GM21529 (cell line): ENCODE data around the gene ASB7.
"Not testable (repeated sequence)": the region's sequence is repeated elsewhere in the genome, so short reads cannot be mapped to it uniquely, and the experiment has no call there.

Source experiments
- ATAC-seq: cut with Tn5 transposase; IDR thresholded peaks from one replicate; pipeline ENCODE4 v1.9.1; 2021; ENCODE audit not compliant: unreplicated experiment

Gene ASB7

DNA sequence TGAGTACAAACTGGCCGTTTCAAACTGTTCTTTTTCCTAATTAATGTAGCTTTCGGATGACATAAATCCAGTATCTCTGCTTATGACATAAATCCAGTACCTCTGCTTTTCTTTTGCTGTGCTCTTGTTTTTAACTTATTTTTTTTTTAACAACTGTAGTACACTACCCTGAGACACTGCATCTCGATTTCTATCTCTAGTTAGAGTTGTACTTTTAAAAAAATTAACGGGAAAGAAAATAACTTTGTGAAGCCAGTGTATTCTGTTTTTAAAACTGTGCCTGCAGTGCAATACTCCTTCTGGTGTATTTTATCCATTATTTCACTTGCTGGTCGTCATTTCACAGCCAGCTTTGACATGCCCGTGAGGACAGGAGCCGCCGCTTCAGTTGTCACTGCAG lies 46.6 kb downstream of the ASB7 start:
- ATAC-seq, result no peak

DNA sequence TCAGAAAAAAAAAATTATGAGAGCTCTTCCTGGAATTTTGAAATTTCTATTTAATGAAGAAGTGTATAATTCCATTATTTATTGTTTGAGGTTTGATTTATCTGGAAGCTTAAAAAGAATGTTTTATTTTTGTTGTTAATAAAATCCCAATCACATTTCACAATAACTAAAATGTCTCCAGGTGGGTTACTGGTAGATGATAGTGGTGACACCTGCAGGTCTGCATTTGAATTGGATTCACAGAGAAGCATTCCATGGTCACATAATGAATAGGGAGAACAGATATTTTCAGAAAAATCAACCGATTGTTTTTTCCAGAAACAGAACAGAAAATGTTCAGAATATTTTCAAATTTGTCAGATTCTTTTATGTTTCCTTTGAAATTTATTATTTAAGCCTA lies 48.3 kb downstream of the ASB7 start:
- no peak for ATAC-seq

DNA sequence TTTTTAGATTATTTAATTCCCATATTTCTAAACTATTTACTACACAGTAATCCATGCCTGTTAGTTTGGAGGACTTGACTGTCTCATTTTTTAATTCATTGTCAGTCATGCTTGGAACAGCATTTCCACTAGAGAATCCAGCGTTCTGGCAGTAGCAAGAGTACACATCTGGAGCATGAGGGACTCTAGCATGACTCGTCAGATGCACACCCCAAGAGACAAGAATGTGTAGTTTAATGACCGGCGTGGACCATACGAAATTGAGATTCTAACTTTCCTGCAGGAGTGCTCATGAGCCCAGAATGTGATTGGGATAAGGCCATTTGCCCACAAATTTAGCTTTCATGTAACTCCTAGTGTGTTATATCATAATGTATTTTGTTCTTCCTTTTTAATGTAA lies 48.9 kb downstream of the ASB7 start:
- no peak for ATAC-seq

DNA sequence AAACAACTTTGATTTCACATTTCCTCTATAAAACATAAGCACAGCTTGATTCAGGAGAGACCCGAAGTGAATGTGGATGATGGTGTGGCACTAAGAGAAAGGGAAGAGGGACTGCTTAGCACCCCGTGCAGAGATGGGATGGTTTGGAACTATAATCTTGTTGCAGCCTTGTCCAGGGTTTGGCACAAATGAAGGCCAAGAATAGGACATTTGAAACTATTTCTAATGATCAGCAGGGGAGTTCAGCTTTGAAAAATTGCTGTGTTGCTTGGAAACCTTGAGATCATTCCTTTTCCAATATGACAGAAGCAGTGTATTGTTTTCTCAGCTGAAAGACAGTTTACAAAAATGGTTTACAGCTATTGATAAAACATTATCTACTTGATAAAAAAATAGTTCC lies 49.7 kb downstream of the ASB7 start:
- no peak for ATAC-seq

DNA sequence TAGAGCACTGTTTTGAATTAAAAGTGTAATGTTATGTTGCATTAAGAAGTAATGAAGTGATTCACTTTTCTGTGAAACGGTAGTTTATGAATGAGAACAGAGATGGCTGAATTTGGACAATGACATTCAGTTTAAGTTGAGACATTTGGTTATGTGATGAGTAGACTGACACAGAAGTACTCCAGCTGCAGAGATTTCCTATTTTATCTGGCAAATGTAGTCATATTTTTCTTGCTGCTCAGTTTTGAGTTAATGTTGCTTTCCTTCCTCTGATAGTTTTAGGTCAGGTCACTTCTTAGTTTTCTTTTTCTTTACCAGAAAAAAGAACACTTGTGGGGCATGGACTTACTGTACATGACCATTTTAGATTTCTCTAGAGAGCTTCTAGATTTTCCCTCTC lies 51.2 kb downstream of the ASB7 start:
- no peak for ATAC-seq

DNA sequence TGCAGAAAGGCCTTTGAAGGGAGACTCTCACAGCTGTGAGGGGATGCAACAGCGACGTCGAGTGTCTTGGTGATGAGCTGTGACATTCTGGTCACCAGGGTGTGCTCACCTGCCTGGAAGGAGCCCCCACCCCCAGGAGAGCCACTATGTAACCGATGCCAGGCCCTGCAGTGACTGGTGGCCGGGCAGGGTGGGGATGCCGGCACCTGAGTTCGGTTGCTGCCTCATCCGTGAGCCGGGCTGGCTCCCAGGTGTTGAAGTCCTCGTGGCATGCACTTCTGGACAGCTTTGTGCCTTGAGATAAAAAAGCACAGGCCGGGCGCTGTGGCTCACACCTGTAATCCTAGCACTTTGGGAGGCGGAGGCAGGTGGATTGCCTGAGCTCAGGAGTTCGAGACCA lies 56.5 kb downstream of the ASB7 start:
- ATAC-seq, result no peak

DNA sequence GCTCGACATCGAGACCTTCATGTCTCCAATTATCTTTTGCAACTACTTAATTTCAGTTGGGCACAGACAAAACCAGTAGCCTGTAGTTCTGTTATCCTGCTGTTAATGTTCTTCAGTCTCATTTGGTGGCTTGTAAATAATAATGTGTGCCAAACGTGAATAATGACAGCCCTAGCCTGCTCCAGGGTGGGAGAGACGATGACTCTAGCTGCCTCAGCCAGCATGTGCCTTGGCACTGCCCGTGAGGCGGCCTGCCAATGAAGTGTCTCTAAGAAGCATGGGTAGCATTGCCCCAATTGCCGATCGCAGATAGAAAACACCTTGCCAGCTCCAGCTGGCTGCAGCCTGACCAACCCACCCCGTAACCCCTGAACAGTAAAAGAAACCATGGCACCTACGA lies 58.8 kb downstream of the ASB7 start:
- ATAC-seq, result no peak

DNA sequence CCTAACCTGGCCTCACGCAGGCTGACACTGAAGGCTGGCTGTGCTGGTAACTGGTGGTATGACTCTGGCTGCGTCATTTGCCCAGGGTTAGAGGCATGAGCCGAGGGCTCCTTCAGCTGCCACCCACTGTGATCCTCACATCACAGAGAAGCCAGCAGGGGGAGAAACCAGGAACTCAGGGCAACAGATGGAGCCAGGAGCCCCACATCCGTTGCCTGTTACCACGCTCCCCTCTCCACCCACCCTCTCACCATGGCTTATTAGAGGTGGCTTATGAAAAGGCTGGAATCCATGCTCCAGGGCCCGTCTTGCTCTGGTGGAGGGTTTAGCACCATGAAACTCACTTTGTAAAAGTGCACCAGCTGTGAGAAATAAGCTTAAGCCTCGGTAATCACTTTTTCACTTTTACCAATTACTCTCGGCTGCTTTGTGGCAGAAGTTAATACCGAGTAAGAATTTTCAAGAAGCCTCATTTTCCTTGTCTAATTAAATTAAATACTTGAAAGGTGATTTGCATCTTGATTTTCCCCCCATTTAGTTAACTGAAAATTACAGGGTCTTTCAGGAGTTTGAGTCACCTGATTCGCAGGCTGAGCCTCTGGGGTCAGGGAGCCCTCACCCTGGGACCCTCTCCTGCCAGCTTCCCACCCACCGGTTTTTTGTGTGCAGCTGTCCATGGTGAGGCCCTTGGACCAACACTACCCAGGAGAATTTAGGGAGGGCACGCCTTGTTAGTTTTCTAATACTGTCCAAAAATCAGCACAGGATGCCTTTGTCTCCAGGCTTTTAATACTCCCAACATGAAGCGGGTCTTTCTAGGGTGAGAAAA lies 60.9 kb downstream of the ASB7 start:
- no peak for ATAC-seq

DNA sequence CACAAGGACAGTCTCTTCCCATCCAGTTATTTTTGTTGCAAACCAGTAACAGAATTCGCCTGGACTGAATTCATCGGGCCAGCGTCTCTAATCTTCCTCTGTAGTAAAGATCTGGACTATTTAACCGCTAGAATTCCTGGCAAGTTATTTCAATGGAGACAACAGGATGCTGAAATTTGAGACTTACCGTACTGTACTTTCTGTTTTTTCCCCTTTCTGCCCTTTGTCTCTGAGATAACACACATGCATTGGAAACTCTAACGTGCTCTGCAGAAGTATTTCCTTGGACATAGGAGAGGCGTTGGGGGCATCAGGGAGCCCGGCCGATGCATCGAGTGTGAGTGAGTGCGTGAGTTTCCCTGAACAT lies 61.5 kb downstream of the ASB7 start:
- no peak for ATAC-seq

DNA sequence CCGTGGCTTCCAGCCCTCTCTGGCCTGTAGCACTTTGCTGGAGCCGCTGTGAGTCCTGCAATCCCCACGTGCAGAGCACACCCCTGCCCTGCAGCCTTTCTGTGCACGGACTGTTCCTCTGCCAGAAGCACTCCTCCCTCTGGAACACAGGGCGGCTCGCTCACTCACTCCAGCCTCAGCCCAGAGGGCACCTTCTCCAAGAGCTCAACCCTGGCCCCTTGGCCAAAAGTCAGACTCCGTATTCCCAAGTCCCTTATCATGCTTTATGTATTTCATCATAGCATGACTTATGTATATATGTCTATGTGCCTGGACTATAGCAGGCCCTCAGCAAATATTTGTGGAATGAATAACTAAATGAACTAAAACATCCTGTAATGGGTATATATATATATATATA lies 63.2 kb downstream of the ASB7 start:
- no peak for ATAC-seq

DNA sequence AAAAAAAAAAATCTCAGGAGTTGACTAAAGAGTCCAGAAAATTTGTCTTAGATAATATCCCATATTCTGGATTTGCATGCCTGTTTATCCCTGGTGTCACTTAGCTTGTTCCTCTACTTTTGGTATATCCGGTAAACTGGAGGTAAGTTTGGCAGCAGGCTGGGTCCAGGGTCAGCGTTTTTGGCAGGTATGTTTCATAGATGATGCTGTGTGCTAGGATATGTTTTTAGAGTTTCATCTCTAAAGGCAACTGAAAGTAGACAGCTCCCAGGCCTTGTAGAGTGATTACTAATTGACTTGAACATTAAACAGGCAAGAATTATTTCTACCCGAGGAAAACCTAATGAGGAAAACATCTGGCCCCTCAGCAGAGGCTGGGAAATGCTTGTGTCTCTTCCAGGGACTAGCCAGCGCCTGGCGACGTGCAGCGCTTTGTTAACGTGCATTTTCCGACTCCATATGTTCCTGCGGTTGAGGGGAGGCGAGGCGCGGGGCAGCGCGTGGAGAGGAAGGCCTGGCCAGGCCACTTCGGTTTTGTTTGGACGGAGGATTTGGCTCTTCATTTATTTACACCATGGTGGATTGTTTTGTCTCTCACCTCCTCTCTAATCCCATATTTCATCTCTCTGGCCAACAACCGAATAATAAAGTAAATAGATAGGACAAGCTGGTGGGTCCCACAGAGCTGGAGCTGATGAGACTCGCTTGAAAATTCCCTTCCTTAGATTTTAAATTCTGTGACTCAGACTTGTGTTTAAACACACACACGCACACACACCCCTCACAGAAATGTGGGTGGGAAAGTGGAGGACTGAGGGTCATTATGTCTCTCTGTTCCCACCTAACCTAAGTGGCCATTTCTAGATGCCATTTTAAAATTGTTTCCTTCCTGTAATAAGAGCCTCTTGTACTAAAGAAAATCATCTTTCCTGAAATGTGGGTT lies 65.3 kb downstream of the ASB7 start:
- ATAC-seq, result no peak

DNA sequence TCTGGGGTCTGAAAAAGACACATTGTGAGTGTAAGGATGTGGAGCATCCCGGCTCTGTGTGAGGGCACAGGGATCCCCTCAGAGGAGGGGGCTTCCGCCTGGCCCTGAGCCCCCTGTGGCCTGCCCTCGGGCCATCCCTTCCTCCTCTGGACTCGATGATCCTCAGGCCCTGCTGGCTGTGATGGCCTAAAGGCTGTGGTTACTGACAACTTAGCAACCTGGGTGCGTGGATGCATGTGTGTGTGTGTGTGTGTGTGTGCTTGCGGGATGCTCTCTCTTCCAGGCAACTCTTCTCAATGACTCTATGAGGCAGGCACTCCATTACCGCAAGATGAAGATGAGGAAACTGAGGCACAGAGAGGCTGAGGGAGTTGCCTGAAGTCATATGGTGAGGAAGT lies 66.0 kb downstream of the ASB7 start:
- ATAC-seq, result no peak

DNA sequence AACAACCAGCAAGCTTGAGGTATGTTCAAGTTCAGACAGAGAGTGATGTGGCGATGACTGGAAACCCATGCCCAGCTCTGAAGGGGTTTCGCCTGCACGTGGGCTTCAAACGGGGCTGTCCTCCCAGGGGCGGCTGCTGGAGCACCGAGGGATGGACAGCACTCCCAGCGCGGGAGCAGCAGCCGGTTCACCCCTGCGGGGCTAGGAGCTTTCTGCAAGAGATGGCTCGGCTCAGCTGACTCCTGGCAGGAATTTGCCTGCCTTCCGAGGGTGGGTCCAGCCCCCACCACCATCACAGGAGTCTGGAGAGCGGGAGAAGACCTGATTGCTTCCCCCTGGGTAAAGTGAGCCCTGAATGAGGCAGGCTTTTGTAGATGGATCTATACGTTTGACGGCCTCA lies 66.9 kb downstream of the ASB7 start:
- no peak for ATAC-seq

DNA sequence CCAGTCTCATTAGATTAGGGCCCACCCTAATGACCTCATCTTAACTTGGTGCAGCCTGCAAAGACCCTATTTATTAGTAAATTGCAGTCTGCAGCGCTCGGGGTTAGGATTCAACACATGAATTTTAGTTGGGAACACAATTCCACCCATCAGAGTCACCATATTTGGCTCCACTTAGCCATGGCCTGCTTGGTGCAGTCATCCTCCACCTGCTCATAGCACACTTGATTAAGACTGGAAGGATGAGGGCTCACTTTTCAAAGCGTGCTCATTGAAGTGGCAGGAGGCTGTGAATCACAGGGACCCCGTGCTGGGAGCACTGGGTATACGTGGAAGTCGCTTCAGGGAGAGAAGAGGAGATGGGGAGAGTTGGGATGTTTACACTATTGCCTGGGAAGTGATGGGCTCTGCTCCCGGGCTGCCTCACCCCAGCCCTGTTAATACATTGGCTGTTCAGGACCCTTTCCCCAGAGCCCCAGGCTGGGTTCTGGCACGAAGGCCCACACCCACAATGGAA lies 68.2 kb downstream of the ASB7 start:
- no peak for ATAC-seq

DNA sequence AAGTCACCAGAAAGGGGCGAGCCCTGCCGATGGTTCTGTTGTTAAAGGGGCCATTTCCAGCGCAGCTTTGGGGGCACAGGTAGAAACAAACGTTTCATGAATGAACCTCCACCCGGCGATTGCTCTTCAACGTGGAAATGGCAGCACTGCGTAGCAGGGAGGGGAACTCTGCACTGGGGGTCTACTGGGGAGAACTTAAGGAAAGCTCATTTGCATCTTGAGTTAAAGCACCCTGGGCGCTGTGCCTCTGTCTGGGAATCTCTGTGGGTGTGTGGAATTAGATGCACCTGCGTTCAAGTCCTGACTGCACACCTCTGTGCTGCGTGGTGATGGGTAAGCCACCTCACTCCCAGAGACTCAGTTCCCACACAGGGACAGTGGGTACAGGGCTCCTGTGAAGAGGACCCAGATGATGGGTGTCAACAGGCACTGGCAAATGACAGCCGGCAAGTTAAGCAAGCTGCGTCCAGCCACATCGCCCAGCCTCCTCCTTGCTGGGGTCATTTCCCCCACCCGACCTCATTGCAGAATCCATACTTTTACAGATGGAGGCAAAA lies 68.8 kb downstream of the ASB7 start:
- ATAC-seq, result no peak

DNA sequence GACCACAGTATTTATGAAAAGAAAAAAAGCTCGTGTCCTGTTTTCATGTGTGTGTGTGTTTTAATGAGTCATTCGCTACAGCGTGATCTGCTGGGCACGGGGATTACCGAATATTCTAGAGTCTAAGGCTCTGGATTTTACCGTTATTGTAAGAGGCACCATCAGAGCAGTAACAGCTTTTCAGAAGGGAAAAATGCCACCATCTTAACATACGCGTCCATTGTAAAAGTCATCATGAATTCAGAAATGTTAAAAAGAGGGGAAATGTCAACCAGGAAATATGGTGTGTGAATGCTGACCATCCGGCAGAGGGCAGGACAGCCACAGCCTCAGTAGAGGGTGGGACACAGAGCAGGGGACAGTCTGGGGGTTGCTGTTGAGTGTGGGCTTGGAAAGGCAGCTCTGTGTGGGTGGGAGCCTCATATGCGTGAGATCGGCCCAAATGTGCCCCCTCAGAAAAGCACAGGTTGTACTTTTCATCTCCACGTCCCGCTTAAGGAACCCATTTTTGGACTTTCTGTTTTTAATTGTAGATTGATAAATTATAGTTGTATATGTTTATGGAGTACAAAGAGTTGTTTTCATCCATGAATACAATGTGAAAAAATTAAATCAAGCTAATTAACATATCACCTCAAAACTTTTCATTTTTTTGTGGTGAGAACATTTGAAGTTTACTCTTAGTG lies 69.6 kb downstream of the ASB7 start:
- no peak for ATAC-seq

DNA sequence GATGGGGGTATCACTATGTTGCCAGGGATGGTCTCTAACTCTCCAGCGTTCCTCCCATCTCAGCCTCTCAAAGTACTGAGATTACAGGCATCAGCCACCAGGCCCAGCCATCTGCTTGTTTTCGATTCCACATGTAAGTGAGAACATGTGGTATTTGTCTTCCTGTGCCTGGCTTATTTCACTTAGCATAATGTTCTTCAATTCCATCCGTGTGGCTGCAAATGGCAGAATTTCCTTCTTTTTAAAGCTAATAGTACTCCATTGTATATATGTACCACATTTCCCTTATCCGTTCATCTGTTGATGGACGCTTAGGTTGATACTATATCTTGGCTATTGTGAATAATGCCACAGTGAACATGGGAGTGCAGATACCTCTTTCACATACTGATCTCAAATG lies 70.6 kb downstream of the ASB7 start:
- no peak for ATAC-seq

DNA sequence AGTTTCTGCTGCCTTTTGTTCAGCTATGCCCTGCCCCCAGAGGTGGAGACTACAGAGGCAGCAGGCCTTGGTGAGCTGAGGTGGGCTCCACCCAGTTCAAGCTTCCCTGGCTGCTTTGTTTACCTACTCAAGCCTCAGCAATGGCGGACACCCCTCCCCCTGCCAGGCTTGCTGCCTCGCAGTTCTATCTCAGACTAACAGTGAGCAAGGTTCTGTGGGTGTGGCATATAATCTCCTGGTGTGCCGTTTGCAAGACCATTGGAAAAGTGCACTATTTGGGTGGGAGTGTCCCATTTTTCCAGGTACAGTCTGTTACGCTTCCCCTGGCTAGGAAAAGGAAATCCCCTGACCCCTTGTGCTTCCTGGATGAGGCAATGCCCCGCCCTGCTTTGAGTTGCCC lies 76.8 kb downstream of the ASB7 start:
- ATAC-seq, result not testable (repeated sequence)

DNA sequence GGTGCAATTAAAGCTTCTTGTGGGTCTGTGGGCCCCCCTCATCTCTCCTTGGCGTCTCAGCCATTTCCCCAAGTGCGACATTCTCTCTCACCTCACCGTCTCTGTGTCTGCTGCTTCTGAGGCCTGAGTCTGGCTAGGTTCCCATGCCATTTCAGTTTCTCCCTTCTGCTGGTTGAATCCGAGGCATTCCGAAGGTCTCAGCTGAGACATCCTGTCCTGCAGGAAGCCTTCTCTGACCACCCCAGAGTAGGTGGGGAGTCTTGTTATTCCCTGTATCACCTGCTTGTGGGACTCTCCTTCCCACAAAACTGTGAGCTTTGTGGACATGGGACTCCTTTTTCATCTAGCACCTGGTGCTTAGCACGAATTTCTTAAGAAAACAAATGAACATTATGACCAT lies 78.3 kb downstream of the ASB7 start:
- ATAC-seq, result no peak

DNA sequence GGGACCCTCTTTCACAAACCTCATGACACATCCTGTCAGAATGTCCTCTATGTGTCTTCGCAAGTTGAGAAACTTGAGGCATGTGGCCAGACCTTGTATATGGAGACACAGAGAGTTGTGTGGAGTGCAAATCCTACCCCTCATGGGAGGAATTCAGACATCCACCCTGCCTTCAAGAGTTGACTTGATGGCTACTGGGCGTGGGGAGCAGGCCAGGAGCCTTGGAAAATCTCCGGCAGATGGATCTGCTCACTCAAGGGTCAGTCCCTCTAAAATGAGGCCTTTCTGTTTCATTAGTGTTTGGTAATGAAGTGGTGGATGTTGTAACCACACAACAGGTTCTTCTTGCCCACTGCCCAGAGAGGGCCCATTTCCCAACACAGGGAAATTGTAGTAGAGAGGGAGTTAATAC lies 79.0 kb downstream of the ASB7 start:
- ATAC-seq, result no peak

DNA sequence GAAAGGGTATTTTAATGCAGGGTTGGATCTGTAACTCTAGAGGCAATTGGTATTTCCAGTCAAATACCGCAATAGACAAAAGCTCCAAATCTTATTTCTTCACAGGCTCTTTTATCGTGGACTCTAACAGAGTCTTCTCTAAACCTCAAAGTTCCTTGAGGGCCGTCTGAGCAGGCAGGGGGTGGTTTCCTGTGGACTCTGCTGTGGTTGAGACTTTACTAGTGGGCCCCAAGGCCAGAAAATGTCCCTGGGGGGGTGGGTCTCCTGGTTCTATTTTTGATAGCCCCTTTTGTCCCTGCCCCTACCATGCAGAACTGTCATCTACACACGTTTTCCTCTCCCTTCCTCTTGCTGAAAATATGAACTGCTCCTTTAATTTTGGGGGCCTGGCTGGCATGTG lies 80.1 kb downstream of the ASB7 start:
- ATAC-seq, result no peak
